ENCODE measurements around the gene TCF7L1. TPM values are rescaled to one million over a fixed set of nuclear protein-coding genes. Genes with fewer than 3 reads are reported as not detected.
"Not testable (repeated sequence)": the region's sequence is repeated elsewhere in the genome, so short reads cannot be mapped to it uniquely, and the experiment has no call there.

TCF7L1 gene
- total RNA-seq, 4 donors from 2014 or later: 5.6 to 23.2 (median 10.2) TPM

- 87% methylated on average over 4 of the region's 4 CpGs for WGBS
- Histone ChIP-seq H3K27ac (replicated peaks in 1 of 4) (no peak overlapping the region), H3K9me3 (no peaks in the 10 kb centered on the region), H3K27me3 (no peaks in the 10 kb centered on the region), H3K4me3 (no peak overlapping the region), H3K4me1 (peaks cover 21 to 62% (median 46%) of the 10 kb centered on the region in 4 donors), H3K36me3 (peaks cover 35 to 94% (median 80%) of the 10 kb centered on the region in 4 donors)
- intact Hi-C loops (cut with DNase I): no loop called here
- TF ChIP-seq POLR2A (IDR thresholded peaks at IDR 0.05; ENCODE audit: low read depth) (no peak), EP300 (IDR thresholded peaks at IDR 0.05) (no peak), POLR2AphosphoS5 (IDR thresholded peaks at IDR 0.05) (no peak), CTCF (IDR thresholded peaks at IDR 0.05) (no peak)
- DNase-seq (ENCODE audit: extremely low spot score): no peak
Observed at GRCh38 chr2:85319796-85320195, 186.6 kb downstream of the TCF7L1 start.

- no peak for DNase-seq (ENCODE audit: extremely low spot score)
- H3K9me3 ChIP-seq: no peaks in the 10 kb centered on the region
- H3K27ac ChIP-seq (replicated peaks in 1 of 4): no peak overlapping the region
- WGBS: 85% methylated on average over 9 of the region's 9 CpGs
- H3K4me1 ChIP-seq: peaks cover 47 to 86% (median 72%) of the 10 kb centered on the region in 4 donors
- peaks cover 37 to 69% (median 51%) of the 10 kb centered on the region in 4 donors for H3K36me3 ChIP-seq
- no peak overlapping the region for H3K4me3 ChIP-seq
- TF ChIP-seq POLR2A (IDR thresholded peaks at IDR 0.05; ENCODE audit: low read depth) (no peak), EP300 (IDR thresholded peaks at IDR 0.05) (no peak), POLR2AphosphoS5 (IDR thresholded peaks at IDR 0.05) (no peak), CTCF (IDR thresholded peaks at IDR 0.05) (no peak)
- intact Hi-C loops (cut with DNase I): no loop called here
- H3K27me3 ChIP-seq: no peaks in the 10 kb centered on the region
Observed at GRCh38 chr2:85323351-85323987, 190.3 kb downstream of the TCF7L1 start.

GRCh38 chr2:85323988-85324367 lies 190.8 kb downstream of the TCF7L1 start:
- H3K9me3 ChIP-seq; DNase-seq (ENCODE audit: extremely low spot score); H3K27ac ChIP-seq (replicated peaks in 1 of 4); intact Hi-C loops (cut with DNase I); H3K4me3 ChIP-seq; H3K27me3 ChIP-seq: not testable (repeated sequence)
- WGBS: 93% methylated on average over 11 of the region's 11 CpGs
- Histone ChIP-seq H3K4me1 (peaks cover 47 to 86% (median 76%) of the 10 kb centered on the region in 4 donors), H3K36me3 (peaks cover 37 to 66% (median 49%) of the 10 kb centered on the region in 4 donors)

GRCh38 chr2:85324639-85325465 lies 191.7 kb downstream of the TCF7L1 start:
- Histone ChIP-seq H3K4me1 (peaks cover 47 to 80% (median 77%) of the 10 kb centered on the region in 4 donors), H3K9me3 (no peaks in the 10 kb centered on the region), H3K27me3 (no peaks in the 10 kb centered on the region), H3K27ac (replicated peaks in 1 of 4) (peak overlapping the region in 1 of 4 donors; percentile 12), H3K36me3 (peaks cover 35 to 57% (median 41%) of the 10 kb centered on the region in 4 donors), H3K4me3 (peak overlapping the region; percentile 80 to 92 (median 85))
- TF ChIP-seq POLR2AphosphoS5 (IDR thresholded peaks at IDR 0.05) (no peak), POLR2A (IDR thresholded peaks at IDR 0.05; ENCODE audit: low read depth) (no peak), CTCF (IDR thresholded peaks at IDR 0.05) (no peak), EP300 (IDR thresholded peaks at IDR 0.05) (no peak)
- DNase-seq (ENCODE audit: extremely low spot score): no peak
- 58% methylated on average over 10 of the region's 10 CpGs for WGBS
- intact Hi-C loops (cut with DNase I): no loop called here

- Histone ChIP-seq H3K36me3 (peaks cover 29 to 51% (median 36%) of the 10 kb centered on the region in 4 donors), H3K4me1 (peaks cover 47 to 78% (median 75%) of the 10 kb centered on the region in 4 donors), H3K27ac (replicated peaks in 1 of 4) (no peak overlapping the region), H3K27me3 (no peaks in the 10 kb centered on the region), H3K4me3 (peak overlapping the region; percentile 80 to 92 (median 85)), H3K9me3 (no peaks in the 10 kb centered on the region)
- TF ChIP-seq POLR2AphosphoS5 (IDR thresholded peaks at IDR 0.05) (no peak), CTCF (IDR thresholded peaks at IDR 0.05) (no peak), EP300 (IDR thresholded peaks at IDR 0.05) (no peak), POLR2A (IDR thresholded peaks at IDR 0.05; ENCODE audit: low read depth) (no peak)
- DNase-seq (ENCODE audit: extremely low spot score): no peak
- intact Hi-C loops (cut with DNase I): no loop called here
- WGBS: 63% methylated on average over 9 of the region's 9 CpGs
Observed at GRCh38 chr2:85325466-85325811, 192.2 kb downstream of the TCF7L1 start.

Data from esophagus muscularis mucosa (tissue), 4 donors.